Stimulated activated CD8-positive, alpha-beta memory T cell treated with anti-CD3 and anti-CD28 coated beads, Interleukin-12 subunit alpha, Interleukin-12 subunit beta, amount 100 ng/mL, for 24 hours (primary cell): ENCODE data around the gene RCL1.
"Not testable (repeated sequence)": the region's sequence is repeated elsewhere in the genome, so short reads cannot be mapped to it uniquely, and the experiment has no call there.

Experiments used
- DNase-seq: peaks from one replicate; pipeline ENCODE4 v3.0.0-alpha.2; 2020; ENCODE audit errors: extremely low read depth

Gene RCL1

GRCh38 chr9:4883326-4883873 lies 90.7 kb downstream of the RCL1 start:
- no peak for DNase-seq

GRCh38 chr9:4886698-4887097 lies 94.0 kb downstream of the RCL1 start:
- no peak for DNase-seq

GRCh38 chr9:4887556-4887955 lies 94.8 kb downstream of the RCL1 start:
- no peak for DNase-seq

GRCh38 chr9:4890242-4890641 lies 97.5 kb downstream of the RCL1 start:
- no peak for DNase-seq

GRCh38 chr9:4890929-4891328 lies 98.2 kb downstream of the RCL1 start:
- DNase-seq: no peak

GRCh38 chr9:4891674-4892073 lies 98.9 kb downstream of the RCL1 start:
- DNase-seq: no peak

GRCh38 chr9:4892501-4893194 lies 99.9 kb downstream of the RCL1 start:
- DNase-seq: no peak

- no peak for DNase-seq
These were observed 101.3 kb downstream of the RCL1 start for GRCh38 chr9:4894076-4894475.

- DNase-seq: not testable (repeated sequence)
These were observed 107.1 kb downstream of the RCL1 start for GRCh38 chr9:4899853-4900252.

- not testable (repeated sequence) for DNase-seq
These were observed 108.8 kb downstream of the RCL1 start for GRCh38 chr9:4901401-4902134.

GRCh38 chr9:4902135-4902475 lies 109.4 kb downstream of the RCL1 start:
- DNase-seq: no peak

GRCh38 chr9:4904322-4905134 lies 111.8 kb downstream of the RCL1 start:
- DNase-seq: no peak

GRCh38 chr9:4905135-4905490 lies 112.4 kb downstream of the RCL1 start:
- no peak for DNase-seq
